K562 (cell line): ENCODE measurements around the gene DNAJB1. TPM values are rescaled to one million over a fixed set of nuclear protein-coding genes. Genes with fewer than 3 reads are reported as not detected.

Experiments
- C11orf30 ChIP-seq: fragments of 450-650 bp; IDR thresholded peaks from 2 replicates; pipeline ENCODE4 v1.6.1; 2016; ENCODE audit warnings: low read depth, mild to moderate bottlenecking
- CBX5 ChIP-seq: IDR thresholded peaks from 2 replicates; pipeline ENCODE4 v1.6.1; 2014; ENCODE audit warnings: low read depth, borderline replicate concordance
- CBX8 ChIP-seq: fragments of 200-600 bp; sonication (generic); IDR thresholded peaks from 2 replicates; pipeline ENCODE4 v1.6.1; 2012; ENCODE audit warnings: borderline replicate concordance, mixed run types, low read depth, mild to moderate bottlenecking, moderate library complexity, mixed read lengths, low read length, control low read depth, inconsistent platforms; ENCODE audit not compliant: poor library complexity, severe bottlenecking; ENCODE audit errors: extremely low read depth
- CEBPB ChIP-seq: fragments of 450-650 bp; IDR thresholded peaks from 2 replicates; pipeline ENCODE4 v1.6.1; 2016; ENCODE audit warnings: missing genetic modification characterization, missing compliant biosample characterization
- CREBBP ChIP-seq: IDR thresholded peaks from one replicate; pipeline ENCODE4 v1.6.1; 2012; ENCODE audit warnings: low read depth, mild to moderate bottlenecking, control low read depth, inconsistent platforms, low read length
- DPF2 ChIP-seq: fragments of 450-650 bp; IDR thresholded peaks from 2 replicates; pipeline ENCODE4 v1.6.1; 2016
- FOXK1 ChIP-seq: sonication (generic); formaldehyde crosslinking; IDR thresholded peaks from 2 replicates; pipeline ENCODE4 v1.8.0; 2022; ENCODE audit warnings: missing genetic modification reagents, mild to moderate bottlenecking, borderline replicate concordance
- GABPB1 ChIP-seq: sonication (generic); formaldehyde crosslinking; IDR thresholded peaks from 2 replicates; pipeline ENCODE4 v1.8.0; 2022; ENCODE audit warnings: mild to moderate bottlenecking, missing genetic modification reagents
- L3MBTL2 ChIP-seq: fragments of 450-650 bp; IDR thresholded peaks from 2 replicates; pipeline ENCODE4 v1.6.1; 2016; ENCODE audit warnings: mild to moderate bottlenecking, moderate library complexity
- MAFF ChIP-seq: IDR thresholded peaks from 2 replicates; pipeline ENCODE4 v1.6.1; 2012; ENCODE audit warnings: low read length, improper control_type of control experiment
- MCM2 ChIP-seq: fragments of 450-650 bp; IDR thresholded peaks from 2 replicates; pipeline ENCODE4 v1.6.1; 2017; ENCODE audit warnings: low read depth, mild to moderate bottlenecking
- NCOR1 ChIP-seq: fragments of 450-650 bp; IDR thresholded peaks from 2 replicates; pipeline ENCODE4 v1.6.1; 2016; ENCODE audit warnings: mild to moderate bottlenecking, moderate library complexity
- NFE2 ChIP-seq: IDR thresholded peaks from 2 replicates; pipeline ENCODE4 v1.6.1; 2014; ENCODE audit warnings: antibody characterized with exemption, low read depth
- NUFIP1 ChIP-seq: fragments of 450-650 bp; IDR thresholded peaks from 2 replicates; pipeline ENCODE4 v1.6.1; 2018; ENCODE audit not compliant: partially characterized antibody
- PCBP1 ChIP-seq: fragments of 200-400 bp; formaldehyde crosslinking; IDR thresholded peaks from 2 replicates; pipeline ENCODE4 v1.6.1; 2018; ENCODE audit warnings: mild to moderate bottlenecking, low read depth, low read length; ENCODE audit not compliant: poor library complexity, severe bottlenecking
- SETDB1 ChIP-seq: IDR thresholded peaks from one replicate; pipeline ENCODE4 v1.6.1; 2012; ENCODE audit warnings: low read length, control low read depth, inconsistent platforms
- TARDBP ChIP-seq: fragments of 450-650 bp; IDR thresholded peaks from 2 replicates; pipeline ENCODE4 v1.6.1; 2016
- ZNF146 ChIP-seq: IDR thresholded peaks from one replicate; pipeline ENCODE4 v1.6.1; 2018; ENCODE audit warnings: missing compliant biosample characterization; ENCODE audit not compliant: unreplicated experiment
- ZNF507 ChIP-seq: conservative IDR thresholded peaks from 2 replicates; pipeline ENCODE4 v1.6.1; 2017; ENCODE audit warnings: missing genetic modification characterization, missing compliant biosample characterization
- ZNF77 ChIP-seq: fragments of 250-450 bp; sonication (Bioruptor Pico); IDR thresholded peaks from 2 replicates; pipeline ENCODE4 v1.5.0; 2020
- polyA plus RNA-seq, 8 experiments: library from polyadenylated mRNA; depleted of rRNA in 4 of 8; stranded (reverse) in 5 of 8; unstranded in 3 of 8; fragments of >200 nt; fragmentation: Nextera tagmentation in 2 of 8; fragmentation: Illumina TruSeq in 1 of 8; extraction: Ambion mirVana in 2 of 8; extraction: Trizol in 1 of 8; gene quantifications; 2 replicates each; pipeline versions ENCODE4 v1.2.1 to v1.2.3, GENCODE V29; 2011 to 2014; ENCODE audit warnings: inconsistent platforms in 1 of 8, missing spikeins in 1 of 8
- total RNA-seq, 7 experiments: library from RNA; depleted of rRNA in 6 of 7; stranded (reverse); fragments of >200 nt in 6 of 7; fragmentation: Illumina TruSeq in 2 of 7; extraction: Trizol in 2 of 7; gene quantifications; 2 replicates each; pipeline versions ENCODE4 v1.2.1 to v1.2.3, GENCODE V29; 2011 to 2021; ENCODE audit warnings: low replicate concordance in 1 of 7
- TF ChIP-seq, protein P1 (sequence below): fragments of 250-450 bp; sonication (Bioruptor Pico); IDR thresholded peaks from 2 replicates; pipeline ENCODE4 v1.8.0; 2021; ENCODE audit warnings: mild to moderate bottlenecking, moderate library complexity
- TF ChIP-seq, protein P2 (sequence below), 2 experiments: IDR thresholded peaks; 2 replicates each; pipeline ENCODE4 v1.6.1; 2011; ENCODE audit warnings: borderline replicate concordance in 1 of 2, control low read depth in 1 of 2, low read depth in 1 of 2, low read length in 1 of 2, mild to moderate bottlenecking in 1 of 2, mixed read lengths in 1 of 2, moderate library complexity in 1 of 2; ENCODE audit not compliant: insufficient read depth in 1 of 2, insufficient read length in 1 of 2, poor library complexity in 1 of 2, severe bottlenecking in 1 of 2; ENCODE audit errors: extremely low read depth in 1 of 2
- TF ChIP-seq, protein P3 (sequence below), 2 experiments: fragments of 450-650 bp in 1 of 2; sonication (generic) in 1 of 2; formaldehyde crosslinking in 1 of 2; IDR thresholded peaks in 1 of 2; conservative IDR thresholded peaks in 1 of 2; 2 replicates each; pipeline versions ENCODE4 v1.6.1 to v1.8.1; 2016 to 2023; ENCODE audit warnings: mild to moderate bottlenecking in 2 of 2, moderate library complexity in 2 of 2, inconsistent platforms in 1 of 2, missing genetic modification reagents in 1 of 2

The DNAJB1 gene
- total and polyA plus RNA-seq, 9 of the 15 experiments (the other 6 are each of a cell fraction or from before 2014, with no cell fraction given): 13.2 to 113 (median 62.1) TPM

GRCh38 chr19:14507704-14508542, 10.3 kb downstream of the DNAJB1 start (continued):
- TF ChIP-seq FOXK1 (CRISPR knock-in tag) (no peak), CREBBP (no peak), NCOR1 (peak; percentile 82), C11orf30 (no peak), PCBP1 (no peak), ZNF77 (CRISPR knock-in tag) (no peak), L3MBTL2 (no peak), CBX5 (no peak), ZNF507 (tag) (no peak), SETDB1 (no peak), GABPB1 (CRISPR knock-in tag) (no peak), NUFIP1 (no peak), ZNF146 (CRISPR knock-in tag) (no peak), CBX8 (no peak), MAFF (no peak), CEBPB (tag) (peak; percentile 67), MCM2 (no peak), NFE2 (0 out of 2 replicates have a peak, but pooled peaks have one; percentile 11), TARDBP (no peak), DPF2 (peak; percentile 86)
- TF ChIP-seq, protein P1, sequence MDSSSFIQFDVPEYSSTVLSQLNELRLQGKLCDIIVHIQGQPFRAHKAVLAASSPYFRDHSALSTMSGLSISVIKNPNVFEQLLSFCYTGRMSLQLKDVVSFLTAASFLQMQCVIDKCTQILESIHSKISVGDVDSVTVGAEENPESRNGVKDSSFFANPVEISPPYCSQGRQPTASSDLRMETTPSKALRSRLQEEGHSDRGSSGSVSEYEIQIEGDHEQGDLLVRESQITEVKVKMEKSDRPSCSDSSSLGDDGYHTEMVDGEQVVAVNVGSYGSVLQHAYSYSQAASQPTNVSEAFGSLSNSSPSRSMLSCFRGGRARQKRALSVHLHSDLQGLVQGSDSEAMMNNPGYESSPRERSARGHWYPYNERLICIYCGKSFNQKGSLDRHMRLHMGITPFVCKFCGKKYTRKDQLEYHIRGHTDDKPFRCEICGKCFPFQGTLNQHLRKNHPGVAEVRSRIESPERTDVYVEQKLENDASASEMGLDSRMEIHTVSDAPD (CRISPR knock-in tag): no peak
- TF ChIP-seq, protein P2, sequence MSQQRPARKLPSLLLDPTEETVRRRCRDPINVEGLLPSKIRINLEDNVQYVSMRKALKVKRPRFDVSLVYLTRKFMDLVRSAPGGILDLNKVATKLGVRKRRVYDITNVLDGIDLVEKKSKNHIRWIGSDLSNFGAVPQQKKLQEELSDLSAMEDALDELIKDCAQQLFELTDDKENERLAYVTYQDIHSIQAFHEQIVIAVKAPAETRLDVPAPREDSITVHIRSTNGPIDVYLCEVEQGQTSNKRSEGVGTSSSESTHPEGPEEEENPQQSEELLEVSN (IDR thresholded peaks at IDR 0.05; ENCODE audit: borderline replicate concordance in 1 of 2, extremely low read depth in 1 of 2, insufficient read depth in 1 of 2, insufficient read length in 1 of 2, low read depth in 1 of 2, low read length in 1 of 2, poor library complexity in 1 of 2, severe bottlenecking in 1 of 2): no peak
- TF ChIP-seq, protein P3, sequence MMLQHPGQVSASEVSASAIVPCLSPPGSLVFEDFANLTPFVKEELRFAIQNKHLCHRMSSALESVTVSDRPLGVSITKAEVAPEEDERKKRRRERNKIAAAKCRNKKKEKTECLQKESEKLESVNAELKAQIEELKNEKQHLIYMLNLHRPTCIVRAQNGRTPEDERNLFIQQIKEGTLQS (IDR thresholded peaks at IDR 0.05): peak; percentile 42; the same call in 1 of the 2 replicates
- TF ChIP-seq, protein P3 (CRISPR knock-in tag; conservative IDR thresholded peaks at IDR 0.05): peak; percentile 69; the same call in 1 of the 2 replicates
